SK-N-SH treated with all-trans-retinoic acid at 6 μM for 48 hours (cell line): ENCODE results near the gene RGL1.

Source experiments
- ARNTL ChIP-seq: fragments of 450-650 bp; formaldehyde crosslinking; IDR thresholded peaks from 2 replicates; pipeline ENCODE4 v1.5.0; 2020; ENCODE audit warnings: low read depth, mild to moderate bottlenecking, moderate library complexity, borderline replicate concordance
- CREB5 ChIP-seq: fragments of 250-450 bp; sonication (Bioruptor Pico); IDR thresholded peaks from 2 replicates; pipeline ENCODE4 v1.5.1; 2020; ENCODE audit warnings: low read depth, mild to moderate bottlenecking, moderate library complexity
- PPARA ChIP-seq: fragments of 250-450 bp; sonication (Bioruptor Pico); IDR thresholded peaks from 2 replicates; pipeline ENCODE4 v1.5.0; 2020; ENCODE audit warnings: mild to moderate bottlenecking, borderline replicate concordance
- ZC3H10 ChIP-seq: fragments of 250-450 bp; sonication (Bioruptor Pico); IDR thresholded peaks from 2 replicates; pipeline ENCODE4 v1.5.1; 2021; ENCODE audit warnings: mild to moderate bottlenecking, moderate library complexity
- ZNF70 ChIP-seq: fragments of 450-650 bp; formaldehyde crosslinking; IDR thresholded peaks from 2 replicates; pipeline ENCODE4 v1.5.0; 2020; ENCODE audit warnings: mild to moderate bottlenecking, moderate library complexity

GRCh38 chr1:183953031-183953430 is 148.1 kb downstream of the RGL1 start:
- TF ChIP-seq ZC3H10 (no peak), ARNTL (CRISPR knock-in tag) (no peak), CREB5 (CRISPR knock-in tag) (no peak), PPARA (CRISPR knock-in tag) (no peak), ZNF70 (no peak)
